Keratinocyte (primary cell): ENCODE data around the gene ZNF117.
"Not testable (repeated sequence)": the region's sequence is repeated elsewhere in the genome, so short reads cannot be mapped to it uniquely, and the experiment has no call there.

Experiments used
- EZH2 ChIP-seq: IDR thresholded peaks from one replicate; pipeline ENCODE4 v1.6.1; 2012; ENCODE audit warnings: inconsistent platforms, mild to moderate bottlenecking, low read length, moderate library complexity
- TF ChIP-seq, protein P1 (sequence below), 3 experiments: IDR thresholded peaks in 1 of 3; conservative IDR thresholded peaks in 1 of 3; optimal IDR thresholded peaks in 1 of 3; 2 replicates in 2 of 3; 3 replicates in 1 of 3; pipeline versions ENCODE3 to v1.5.1; 2011; ENCODE audit warnings: low read length in 3 of 3, mild to moderate bottlenecking in 3 of 3, moderate library complexity in 2 of 3, control low read depth in 1 of 3, inconsistent platforms in 1 of 3; ENCODE audit not compliant: insufficient read depth in 2 of 3; ENCODE audit errors: extremely low read depth in 1 of 3

DNA sequence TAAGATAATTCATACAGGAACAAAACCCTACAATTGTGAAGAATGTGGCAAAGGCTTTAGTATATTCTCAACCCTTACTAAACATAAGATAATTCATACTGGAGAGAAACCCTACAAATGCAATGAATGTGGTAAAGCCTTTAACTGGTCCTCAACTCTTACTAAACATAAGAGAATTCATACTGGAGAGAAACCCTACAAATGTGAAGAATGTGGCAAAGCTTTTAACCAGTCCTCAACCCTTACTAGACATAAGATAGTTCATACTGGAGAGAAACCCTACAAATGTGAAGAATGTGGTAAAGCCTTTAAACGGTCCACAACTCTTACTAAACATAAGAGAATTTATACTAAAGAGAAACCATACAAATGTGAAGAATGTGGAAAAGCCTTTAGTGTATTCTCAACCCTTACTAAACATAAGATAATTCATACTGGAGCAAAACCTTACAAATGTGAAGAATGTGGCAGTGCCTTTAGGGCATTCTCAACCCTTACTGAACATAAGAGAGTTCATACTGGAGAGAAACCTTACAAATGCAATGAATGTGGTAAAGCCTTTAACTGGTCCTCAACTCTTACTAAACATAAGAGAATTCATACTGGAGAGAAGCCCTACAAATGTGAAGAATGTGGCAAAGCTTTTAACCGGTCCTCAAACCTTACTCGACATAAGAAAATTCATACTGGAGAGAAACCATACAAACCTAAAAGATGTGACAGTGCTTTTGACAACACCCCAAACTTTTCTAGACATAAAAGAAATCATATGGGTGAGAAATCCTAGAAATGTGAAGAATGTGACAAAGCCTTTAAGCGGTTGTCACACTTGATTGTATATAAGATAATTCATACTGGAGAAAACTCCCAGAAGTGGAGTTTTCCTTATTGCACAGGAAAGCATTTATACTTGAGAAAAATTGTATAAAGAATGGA is 62.3 kb downstream of the ZNF117 start:
- TF ChIP-seq, protein P1, sequence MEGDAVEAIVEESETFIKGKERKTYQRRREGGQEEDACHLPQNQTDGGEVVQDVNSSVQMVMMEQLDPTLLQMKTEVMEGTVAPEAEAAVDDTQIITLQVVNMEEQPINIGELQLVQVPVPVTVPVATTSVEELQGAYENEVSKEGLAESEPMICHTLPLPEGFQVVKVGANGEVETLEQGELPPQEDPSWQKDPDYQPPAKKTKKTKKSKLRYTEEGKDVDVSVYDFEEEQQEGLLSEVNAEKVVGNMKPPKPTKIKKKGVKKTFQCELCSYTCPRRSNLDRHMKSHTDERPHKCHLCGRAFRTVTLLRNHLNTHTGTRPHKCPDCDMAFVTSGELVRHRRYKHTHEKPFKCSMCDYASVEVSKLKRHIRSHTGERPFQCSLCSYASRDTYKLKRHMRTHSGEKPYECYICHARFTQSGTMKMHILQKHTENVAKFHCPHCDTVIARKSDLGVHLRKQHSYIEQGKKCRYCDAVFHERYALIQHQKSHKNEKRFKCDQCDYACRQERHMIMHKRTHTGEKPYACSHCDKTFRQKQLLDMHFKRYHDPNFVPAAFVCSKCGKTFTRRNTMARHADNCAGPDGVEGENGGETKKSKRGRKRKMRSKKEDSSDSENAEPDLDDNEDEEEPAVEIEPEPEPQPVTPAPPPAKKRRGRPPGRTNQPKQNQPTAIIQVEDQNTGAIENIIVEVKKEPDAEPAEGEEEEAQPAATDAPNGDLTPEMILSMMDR (optimal IDR thresholded peaks at IDR 0.05 in 1 of 3, IDR thresholded peaks at IDR 0.05 in 1 of 3, conservative IDR thresholded peaks at IDR 0.05 in 1 of 3; ENCODE audit: extremely low read depth in 1 of 3, insufficient read depth in 2 of 3, low read length in 3 of 3), result not testable (repeated sequence)
- not testable (repeated sequence) for TF ChIP-seq EZH2
